Type B pancreatic cell (in vitro differentiated cells): ENCODE data around the gene CSNK1G2. TPM values are rescaled to one million over a fixed set of nuclear protein-coding genes. Genes with fewer than 3 reads are reported as not detected.

ENCODE experiments used
- DNase-seq: peaks from one replicate; pipeline ENCODE4 v3.0.0; 2021; ENCODE audit warnings: mixed read lengths; ENCODE audit not compliant: unreplicated experiment; ENCODE audit errors: extremely low spot score
- H3K27ac Mint-ChIP-seq: 2 replicates; pipeline ENCODE4 v1.8.0; 2021; ENCODE audit warnings: mild to moderate bottlenecking, mixed read lengths
- H3K27me3 Mint-ChIP-seq: 2 replicates; pipeline ENCODE4 v1.8.0; 2021; ENCODE audit warnings: mixed read lengths
- H3K36me3 Mint-ChIP-seq: 2 replicates; pipeline ENCODE4 v1.8.0; 2021; ENCODE audit warnings: mixed read lengths
- H3K4me1 Mint-ChIP-seq: one replicate; pipeline ENCODE4 v1.8.0; 2021; ENCODE audit warnings: mixed read lengths; ENCODE audit not compliant: unreplicated experiment
- H3K4me3 Mint-ChIP-seq: 2 replicates; pipeline ENCODE4 v1.8.0; 2021; ENCODE audit warnings: mild to moderate bottlenecking, mixed read lengths
- H3K9me3 Mint-ChIP-seq: 2 replicates; pipeline ENCODE4 v1.8.0; 2021; ENCODE audit warnings: mixed read lengths
- total RNA-seq: library from RNA; stranded (reverse); gene quantifications from 2 replicates; pipeline ENCODE4 v1.2.1, GENCODE V29; 2021; ENCODE audit warnings: low replicate concordance
- TF ChIP-seq, protein P1 (sequence below): fragments of 200-600 bp; sonication (generic); conservative IDR thresholded peaks from 2 replicates; pipeline ENCODE4 v1.5.0; 2021; ENCODE audit warnings: antibody characterized with exemption, mild to moderate bottlenecking

CSNK1G2 gene
- total RNA-seq, 1 donor from 2014 or later, result 71.6 TPM

- H3K36me3 Mint-ChIP-seq, result no peaks in the 10 kb centered on the region
- H3K27ac Mint-ChIP-seq, result no peak overlapping the region
- DNase-seq, result no peak
- H3K9me3 Mint-ChIP-seq, result no peaks in the 10 kb centered on the region
- H3K4me1 Mint-ChIP-seq, result peaks cover 4% of the 10 kb centered on the region
- no peak overlapping the region for H3K4me3 Mint-ChIP-seq
- TF ChIP-seq, protein P1, sequence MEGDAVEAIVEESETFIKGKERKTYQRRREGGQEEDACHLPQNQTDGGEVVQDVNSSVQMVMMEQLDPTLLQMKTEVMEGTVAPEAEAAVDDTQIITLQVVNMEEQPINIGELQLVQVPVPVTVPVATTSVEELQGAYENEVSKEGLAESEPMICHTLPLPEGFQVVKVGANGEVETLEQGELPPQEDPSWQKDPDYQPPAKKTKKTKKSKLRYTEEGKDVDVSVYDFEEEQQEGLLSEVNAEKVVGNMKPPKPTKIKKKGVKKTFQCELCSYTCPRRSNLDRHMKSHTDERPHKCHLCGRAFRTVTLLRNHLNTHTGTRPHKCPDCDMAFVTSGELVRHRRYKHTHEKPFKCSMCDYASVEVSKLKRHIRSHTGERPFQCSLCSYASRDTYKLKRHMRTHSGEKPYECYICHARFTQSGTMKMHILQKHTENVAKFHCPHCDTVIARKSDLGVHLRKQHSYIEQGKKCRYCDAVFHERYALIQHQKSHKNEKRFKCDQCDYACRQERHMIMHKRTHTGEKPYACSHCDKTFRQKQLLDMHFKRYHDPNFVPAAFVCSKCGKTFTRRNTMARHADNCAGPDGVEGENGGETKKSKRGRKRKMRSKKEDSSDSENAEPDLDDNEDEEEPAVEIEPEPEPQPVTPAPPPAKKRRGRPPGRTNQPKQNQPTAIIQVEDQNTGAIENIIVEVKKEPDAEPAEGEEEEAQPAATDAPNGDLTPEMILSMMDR, result no peak
- H3K27me3 Mint-ChIP-seq, result no peaks in the 10 kb centered on the region
Measured at GRCh38 chr19:1956122-1956494, 15.1 kb downstream of the CSNK1G2 start.

DNA sequence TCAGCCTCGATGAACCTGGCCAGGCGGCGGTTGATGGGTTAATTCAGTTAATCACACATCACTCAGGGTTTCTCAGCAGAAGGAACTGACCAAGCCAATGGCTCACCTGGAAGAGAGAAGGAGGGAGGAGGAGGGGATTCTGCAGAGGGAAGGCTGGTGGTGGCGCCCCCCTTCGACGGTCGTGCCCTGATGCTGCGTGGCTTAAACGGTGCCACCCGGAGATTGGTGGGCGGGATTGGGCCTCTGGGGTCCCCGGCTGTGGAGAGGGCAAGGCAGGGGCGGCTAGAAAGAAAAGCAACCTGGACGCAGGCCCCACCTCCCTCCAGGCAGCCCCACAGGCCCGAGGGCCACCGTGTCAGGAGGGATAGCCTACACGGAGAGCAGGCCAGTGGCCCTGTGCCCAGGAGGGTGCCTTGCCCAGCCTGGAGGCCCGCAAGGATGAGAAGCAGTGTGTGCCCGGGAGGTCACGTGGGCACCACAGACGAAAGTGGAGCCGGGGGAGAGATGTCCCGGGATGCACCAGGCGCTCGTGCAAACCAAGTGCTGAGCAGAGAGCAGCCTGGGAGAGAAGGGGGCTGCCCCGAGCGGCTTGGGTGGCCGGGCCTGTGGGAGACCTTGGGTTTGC is 16.0 kb downstream of the CSNK1G2 start:
- H3K27ac Mint-ChIP-seq, result no peak overlapping the region
- DNase-seq, result no peak
- H3K36me3 Mint-ChIP-seq, result no peaks in the 10 kb centered on the region
- no peak overlapping the region for H3K4me3 Mint-ChIP-seq
- TF ChIP-seq, protein P1, result no peak
- H3K27me3 Mint-ChIP-seq, result no peaks in the 10 kb centered on the region
- no peaks in the 10 kb centered on the region for H3K9me3 Mint-ChIP-seq
- H3K4me1 Mint-ChIP-seq, result peaks cover 7% of the 10 kb centered on the region

- Mint-ChIP-seq H3K27ac (no peak overlapping the region), H3K4me1 (peaks cover 7% of the 10 kb centered on the region), H3K4me3 (no peak overlapping the region), H3K27me3 (no peaks in the 10 kb centered on the region), H3K36me3 (no peaks in the 10 kb centered on the region), H3K9me3 (no peaks in the 10 kb centered on the region)
- DNase-seq, result no peak
- TF ChIP-seq, protein P1, result no peak
Measured at GRCh38 chr19:1957562-1958248, 16.7 kb downstream of the CSNK1G2 start.

- no peak overlapping the region for H3K27ac Mint-ChIP-seq
- TF ChIP-seq, protein P1, result no peak
- no peaks in the 10 kb centered on the region for H3K27me3 Mint-ChIP-seq
- no peak for DNase-seq
- H3K4me1 Mint-ChIP-seq, result peaks cover 7% of the 10 kb centered on the region
- H3K36me3 Mint-ChIP-seq, result no peaks in the 10 kb centered on the region
- H3K4me3 Mint-ChIP-seq, result no peak overlapping the region
- no peaks in the 10 kb centered on the region for H3K9me3 Mint-ChIP-seq
Measured at GRCh38 chr19:1959928-1960589, 19.1 kb downstream of the CSNK1G2 start.

- Mint-ChIP-seq H3K4me3 (no peak overlapping the region), H3K36me3 (no peaks in the 10 kb centered on the region), H3K27ac (no peak overlapping the region), H3K4me1 (peaks cover 12% of the 10 kb centered on the region), H3K9me3 (no peaks in the 10 kb centered on the region), H3K27me3 (no peaks in the 10 kb centered on the region)
- no peak for DNase-seq
- TF ChIP-seq, protein P1, result no peak
Measured at GRCh38 chr19:1961000-1961883, 20.3 kb downstream of the CSNK1G2 start.
